HG02610 (cell line): ENCODE data around the gene ARHGAP32.
A peak's percentile ranks its signal among the peaks of the same experiment; 100 is the strongest.

ENCODE experiments used
- ATAC-seq: cut with Tn5 transposase; IDR thresholded peaks from one replicate; pipeline ENCODE4 v1.9.1; 2021; ENCODE audit warnings: mild to moderate bottlenecking, moderate library complexity; ENCODE audit not compliant: unreplicated experiment

The ARHGAP32 gene

GRCh38 chr11:128917144-128917724 lies 274.9 kb downstream of the ARHGAP32 start:
- ATAC-seq = peak; percentile 65

GRCh38 chr11:128916681-128917080 lies 275.4 kb downstream of the ARHGAP32 start:
- no peak for ATAC-seq

DNA sequence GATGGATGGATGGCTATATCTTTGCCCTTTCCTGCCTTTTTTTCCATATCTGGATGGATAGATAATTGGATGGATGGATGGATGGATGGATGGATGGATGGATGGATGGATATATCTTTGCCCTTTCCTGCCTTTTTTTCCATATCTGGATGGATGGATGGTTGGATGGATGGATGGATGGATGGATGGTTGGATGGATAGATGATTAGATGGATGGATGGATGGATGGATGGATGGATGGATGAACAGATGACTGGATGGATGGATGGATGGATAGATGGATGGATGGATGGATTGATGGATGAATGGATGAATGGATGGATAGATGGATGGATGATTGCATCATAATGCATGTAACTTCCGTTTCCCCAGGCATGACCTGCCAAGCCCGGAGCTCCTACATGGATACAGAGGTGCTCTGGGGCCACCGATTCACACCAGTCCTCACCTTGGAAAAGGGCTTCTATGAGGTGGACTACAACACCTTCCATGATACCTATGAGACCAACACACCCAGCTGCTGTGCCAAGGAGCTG lies 276.0 kb downstream of the ARHGAP32 start:
- ATAC-seq = no peak

DNA sequence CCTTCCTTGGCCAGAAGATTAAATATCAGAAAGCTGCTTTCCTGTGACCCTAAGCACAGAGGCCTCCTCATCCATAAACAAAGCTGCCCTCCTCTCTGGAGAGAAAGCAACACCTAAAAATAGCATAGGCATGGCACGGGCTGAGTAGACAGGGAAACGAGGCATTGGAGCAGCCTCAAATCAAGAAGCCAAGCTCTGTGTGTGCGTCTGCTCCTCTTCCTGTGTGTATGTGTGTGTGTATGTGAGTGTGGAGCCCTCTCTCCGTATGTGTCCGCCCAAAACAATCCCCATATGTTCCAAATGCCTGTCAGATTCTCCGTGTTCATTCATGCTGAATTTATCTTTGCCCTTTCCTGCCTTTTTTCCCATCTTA lies 277.0 kb downstream of the ARHGAP32 start:
- ATAC-seq = no peak
